ENCODE data around the gene RTP2. TPM values are rescaled to one million over a fixed set of nuclear protein-coding genes. Genes with fewer than 3 reads are reported as not detected.

RTP2 gene
- total RNA-seq, 1 experiment from 2014 or later, result not detected

DNA sequence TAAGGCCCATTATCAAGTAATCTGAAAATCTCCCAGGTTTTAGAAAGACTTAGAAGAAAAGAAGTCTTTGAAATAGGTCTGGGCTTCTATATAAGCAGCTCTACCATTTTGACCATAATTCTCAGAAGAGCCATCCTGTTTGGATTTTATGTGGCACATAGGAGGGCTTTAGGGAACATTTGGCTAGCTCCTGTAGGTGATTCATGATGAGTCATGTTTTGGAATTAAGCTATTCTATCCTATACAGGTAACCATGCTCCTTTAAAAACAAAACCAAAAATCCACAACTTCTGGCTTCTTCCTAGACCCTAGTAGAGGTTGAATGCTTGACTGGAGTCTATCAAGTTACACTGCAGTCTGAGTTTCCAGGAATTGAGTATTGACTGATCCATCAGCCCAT, 41.1 kb downstream of the RTP2 start:
- H3K4me1 ChIP-seq (ENCODE audit: control insufficient read depth in 1 of 2, insufficient read depth in 2 of 2, low read length in 2 of 2), result no peaks in the 10 kb centered on the region
- CTCF ChIA-PET, result interaction anchor here (1.0 to 1.8 kb wide), 2 partner anchors 342 to 441 kb away, joined by 3 to 11 read pairs; no protein-coding TSS in a partner anchor
- TF ChIP-seq ELF1 (IDR thresholded peaks at IDR 0.05; ENCODE audit: borderline replicate concordance, low read depth), result no peak
- TF ChIP-seq, protein P1, sequence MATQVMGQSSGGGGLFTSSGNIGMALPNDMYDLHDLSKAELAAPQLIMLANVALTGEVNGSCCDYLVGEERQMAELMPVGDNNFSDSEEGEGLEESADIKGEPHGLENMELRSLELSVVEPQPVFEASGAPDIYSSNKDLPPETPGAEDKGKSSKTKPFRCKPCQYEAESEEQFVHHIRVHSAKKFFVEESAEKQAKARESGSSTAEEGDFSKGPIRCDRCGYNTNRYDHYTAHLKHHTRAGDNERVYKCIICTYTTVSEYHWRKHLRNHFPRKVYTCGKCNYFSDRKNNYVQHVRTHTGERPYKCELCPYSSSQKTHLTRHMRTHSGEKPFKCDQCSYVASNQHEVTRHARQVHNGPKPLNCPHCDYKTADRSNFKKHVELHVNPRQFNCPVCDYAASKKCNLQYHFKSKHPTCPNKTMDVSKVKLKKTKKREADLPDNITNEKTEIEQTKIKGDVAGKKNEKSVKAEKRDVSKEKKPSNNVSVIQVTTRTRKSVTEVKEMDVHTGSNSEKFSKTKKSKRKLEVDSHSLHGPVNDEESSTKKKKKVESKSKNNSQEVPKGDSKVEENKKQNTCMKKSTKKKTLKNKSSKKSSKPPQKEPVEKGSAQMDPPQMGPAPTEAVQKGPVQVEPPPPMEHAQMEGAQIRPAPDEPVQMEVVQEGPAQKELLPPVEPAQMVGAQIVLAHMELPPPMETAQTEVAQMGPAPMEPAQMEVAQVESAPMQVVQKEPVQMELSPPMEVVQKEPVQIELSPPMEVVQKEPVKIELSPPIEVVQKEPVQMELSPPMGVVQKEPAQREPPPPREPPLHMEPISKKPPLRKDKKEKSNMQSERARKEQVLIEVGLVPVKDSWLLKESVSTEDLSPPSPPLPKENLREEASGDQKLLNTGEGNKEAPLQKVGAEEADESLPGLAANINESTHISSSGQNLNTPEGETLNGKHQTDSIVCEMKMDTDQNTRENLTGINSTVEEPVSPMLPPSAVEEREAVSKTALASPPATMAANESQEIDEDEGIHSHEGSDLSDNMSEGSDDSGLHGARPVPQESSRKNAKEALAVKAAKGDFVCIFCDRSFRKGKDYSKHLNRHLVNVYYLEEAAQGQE (IDR thresholded peaks at IDR 0.05; ENCODE audit: low read depth), result no peak
- TF ChIP-seq FOSL1 (IDR thresholded peaks at IDR 0.05; ENCODE audit: low read depth), result peak; percentile 44; the same call in 1 of the 2 replicates
- no peak overlapping the region for H3K27ac ChIP-seq (ENCODE audit: low read depth, low read length)
- POLR2A ChIA-PET, result no interaction called here
- peaks cover 30% of the 10 kb centered on the region for H3K27me3 ChIP-seq (ENCODE audit: insufficient read depth, low read length)
- no peak overlapping the region for H3K4me3 ChIP-seq (replicated peaks in 1 of 2; ENCODE audit: low read depth in 1 of 2, low read length in 2 of 2)
- RAD21 ChIA-PET (ENCODE audit: low non-redundant PET in 1 of 2, low total read pairs in 2 of 2, uncharacterized antibody in 2 of 2, unreplicated experiment in 2 of 2), result no interaction called here
- H3K4me2 ChIP-seq (ENCODE audit: low read length), result no peak overlapping the region
- ATAC-seq, result no peak
- intact Hi-C loops (cut with micrococcal nuclease), result no loop called here
- H3K9me3 ChIP-seq (ENCODE audit: control insufficient read depth in 1 of 2, insufficient read depth in 1 of 2, low read depth in 1 of 2, low read length in 2 of 2), result no peaks in the 10 kb centered on the region
- no peak for DNase-seq (ENCODE audit: low read depth, low spot score)
- no peaks in the 10 kb centered on the region for H3K36me3 ChIP-seq (ENCODE audit: control insufficient read depth in 1 of 2, insufficient read depth in 2 of 2, low read length in 2 of 2)
- no peaks in the 10 kb centered on the region for H3K79me2 ChIP-seq (ENCODE audit: insufficient read depth, low read length)
- H3K9ac ChIP-seq (ENCODE audit: low read length), result no peak overlapping the region
- no peaks in the 10 kb centered on the region for H3K9me2 ChIP-seq (ENCODE audit: insufficient read depth)
- BruUV-seq (replicated peaks), result no TSS peak
- no peak overlapping the region for H2AFZ ChIP-seq (ENCODE audit: low read depth, low read length, poor library complexity, severe bottlenecking)
- no peaks in the 10 kb centered on the region for H4K20me1 ChIP-seq (ENCODE audit: insufficient read depth)

- ATAC-seq (no peak), DNase-seq (ENCODE audit: low read depth, low spot score) (no peak)
- intact Hi-C loops (cut with micrococcal nuclease), result no loop called here
- POLR2A ChIA-PET, result no interaction called here
- Histone ChIP-seq H3K79me2 (ENCODE audit: insufficient read depth, low read length) (no peaks in the 10 kb centered on the region), H3K27ac (ENCODE audit: low read depth, low read length) (no peak overlapping the region), H3K4me2 (ENCODE audit: low read length) (no peak overlapping the region), H3K9me2 (ENCODE audit: insufficient read depth) (no peaks in the 10 kb centered on the region), H3K9me3 (ENCODE audit: control insufficient read depth in 1 of 2, insufficient read depth in 1 of 2, low read depth in 1 of 2, low read length in 2 of 2) (no peaks in the 10 kb centered on the region), H3K9ac (ENCODE audit: low read length) (no peak overlapping the region), H4K20me1 (ENCODE audit: insufficient read depth) (no peaks in the 10 kb centered on the region), H3K36me3 (ENCODE audit: control insufficient read depth in 1 of 2, insufficient read depth in 2 of 2, low read length in 2 of 2) (no peaks in the 10 kb centered on the region), H3K4me3 (replicated peaks in 1 of 2; ENCODE audit: low read depth in 1 of 2, low read length in 2 of 2) (no peak overlapping the region), H3K27me3 (ENCODE audit: insufficient read depth, low read length) (peaks cover 74% of the 10 kb centered on the region), H3K4me1 (ENCODE audit: control insufficient read depth in 1 of 2, insufficient read depth in 2 of 2, low read length in 2 of 2) (no peaks in the 10 kb centered on the region), H2AFZ (ENCODE audit: low read depth, low read length, poor library complexity, severe bottlenecking) (no peak overlapping the region)
- RAD21 ChIA-PET (ENCODE audit: low non-redundant PET in 1 of 2, low total read pairs in 2 of 2, uncharacterized antibody in 2 of 2, unreplicated experiment in 2 of 2), result no interaction called here
- CTCF ChIA-PET, result no interaction called here
- no peak for TF ChIP-seq YY1 (IDR thresholded peaks at IDR 0.05; ENCODE audit: extremely low read depth, insufficient replicate concordance, low read depth, low read length)
- no peak for TF ChIP-seq POLR2A (IDR thresholded peaks at IDR 0.05; ENCODE audit: borderline replicate concordance, extremely low read depth, insufficient read depth, insufficient read length)
- TF ChIP-seq TCF7L2 (IDR thresholded peaks at IDR 0.05; ENCODE audit: borderline replicate concordance, extremely low read depth, insufficient read depth, insufficient read length), result no peak
- TF ChIP-seq SRF (IDR thresholded peaks at IDR 0.05; ENCODE audit: low read depth), result no peak
- TF ChIP-seq MAX (IDR thresholded peaks at IDR 0.05), result no peak
- no peak for TF ChIP-seq CTCF (IDR thresholded peaks at IDR 0.05 in 2 of 3, conservative IDR thresholded peaks at IDR 0.05 in 1 of 3; ENCODE audit: borderline replicate concordance in 1 of 3, insufficient read depth in 1 of 3, low read depth in 2 of 3, low read length in 2 of 3)
- no peak for TF ChIP-seq ATF3 (IDR thresholded peaks at IDR 0.05)
- TF ChIP-seq POLR2AphosphoS5 (IDR thresholded peaks at IDR 0.05; ENCODE audit: low read depth, low read length), result no peak
- no peak for TF ChIP-seq FOSL1 (IDR thresholded peaks at IDR 0.05; ENCODE audit: low read depth)
- TF ChIP-seq ZNF274 (IDR thresholded peaks at IDR 0.05; ENCODE audit: low read depth, low read length), result no peak
- no TSS peak for BruUV-seq (replicated peaks)
These were observed 51.1 kb downstream of the RTP2 start for GRCh38 chr3:187651282-187651681.
